ENCODE data around the gene SLC25A17. TPM values are rescaled to one million over a fixed set of nuclear protein-coding genes. Genes with fewer than 3 reads are reported as not detected.
"Not testable (repeated sequence)": the region's sequence is repeated elsewhere in the genome, so short reads cannot be mapped to it uniquely, and the experiment has no call there.

Gene SLC25A17
- total RNA-seq, 2 experiments from 2014 or later, result 17.5 to 17.6 TPM

- Mint-ChIP-seq H3K4me1 (peaks cover 47% of the 10 kb centered on the region), H3K4me3 (no peak overlapping the region), H3K27me3 (no peaks in the 10 kb centered on the region), H3K9me3 (no peaks in the 10 kb centered on the region), H3K27ac (no peak overlapping the region), H3K36me3 (ENCODE audit: low read depth) (peaks cover 8% of the 10 kb centered on the region)
- CTCF ChIA-PET, result interaction anchor here (0.7 to 1.6 kb wide), 2 partner anchors 36 to 171 kb away, joined by 3 to 4 read pairs; no protein-coding TSS in a partner anchor
- POLR2A ChIA-PET, result interaction anchor here (0.7 kb wide), 1 partner anchor 34 kb away, joined by 4 read pairs; the partner anchor contains the start of gene SLC25A17
- no peak for DNase-seq
Observed at GRCh38 chr22:40853333-40853732, 34.2 kb upstream of the SLC25A17 start.

- H3K27ac Mint-ChIP-seq, DNase-seq, H3K4me1 Mint-ChIP-seq, H3K9me3 Mint-ChIP-seq, H3K4me3 Mint-ChIP-seq, POLR2A ChIA-PET, H3K27me3 Mint-ChIP-seq: not testable (repeated sequence)
- H3K36me3 Mint-ChIP-seq (ENCODE audit: low read depth), result peaks cover 39% of the 10 kb centered on the region
- CTCF ChIA-PET, result interaction anchor here (0.8 kb wide), 1 partner anchor 9 kb away, joined by 3 read pairs; no protein-coding TSS in a partner anchor
Observed at GRCh38 chr22:40845816-40846215, 26.7 kb upstream of the SLC25A17 start.

GRCh38 chr22:40844951-40845350 is 25.8 kb upstream of the SLC25A17 start:
- H3K36me3 Mint-ChIP-seq (ENCODE audit: low read depth), result peaks cover 43% of the 10 kb centered on the region
- CTCF ChIA-PET, result interaction anchor here (0.6 kb wide), 1 partner anchor 46 kb away, joined by 3 read pairs; no protein-coding TSS in a partner anchor

GRCh38 chr22:40838486-40838885 is 19.3 kb upstream of the SLC25A17 start:
- CTCF ChIA-PET, result interaction anchor here (0.6 to 0.9 kb wide), 3 partner anchors 19 to 156 kb away, joined by 5 to 6 read pairs (median 5); partner anchors contain the start of gene SLC25A17
- Mint-ChIP-seq H3K9me3 (no peaks in the 10 kb centered on the region), H3K4me1 (peaks cover 15% of the 10 kb centered on the region), H3K27me3 (no peaks in the 10 kb centered on the region), H3K27ac (no peak overlapping the region), H3K36me3 (ENCODE audit: low read depth) (peaks cover 48% of the 10 kb centered on the region), H3K4me3 (no peak overlapping the region)
- no peak for DNase-seq
- POLR2A ChIA-PET, result no interaction called here

More at GRCh38 chr22:40844951-40845350, 25.8 kb upstream of the SLC25A17 start:
- Mint-ChIP-seq H3K9me3 (no peaks in the 10 kb centered on the region), H3K27ac (no peak overlapping the region), H3K4me1 (peaks cover 4% of the 10 kb centered on the region), H3K27me3 (no peaks in the 10 kb centered on the region), H3K4me3 (no peak overlapping the region)
- POLR2A ChIA-PET, result no interaction called here
- DNase-seq, result no peak

GRCh38 chr22:40834619-40835018 is 15.5 kb upstream of the SLC25A17 start:
- POLR2A ChIA-PET, result no interaction called here
- no peaks in the 10 kb centered on the region for H3K9me3 Mint-ChIP-seq
- DNase-seq, result no peak
- CTCF ChIA-PET, result interaction anchor here (0.5 to 2.0 kb wide), 5 partner anchors 16 to 428 kb away, joined by 3 to 6 read pairs (median 4); no protein-coding TSS in a partner anchor
- peaks cover 42% of the 10 kb centered on the region for H3K36me3 Mint-ChIP-seq (ENCODE audit: low read depth)
- H3K4me3 Mint-ChIP-seq, result no peak overlapping the region
- H3K27me3 Mint-ChIP-seq, result no peaks in the 10 kb centered on the region
- H3K4me1 Mint-ChIP-seq, result peaks cover 13% of the 10 kb centered on the region
- no peak overlapping the region for H3K27ac Mint-ChIP-seq

- Mint-ChIP-seq H3K27ac (no peak overlapping the region), H3K27me3 (no peaks in the 10 kb centered on the region), H3K4me1 (no peaks in the 10 kb centered on the region), H3K4me3 (no peak overlapping the region), H3K9me3 (no peaks in the 10 kb centered on the region), H3K36me3 (ENCODE audit: low read depth) (peaks cover 31% of the 10 kb centered on the region)
- CTCF ChIA-PET, result interaction anchor here (1.4 kb wide), 1 partner anchor 12 kb away, joined by 3 read pairs; no protein-coding TSS in a partner anchor
- POLR2A ChIA-PET, result interaction anchor here (0.5 kb wide), 1 partner anchor 118 kb away, joined by 5 read pairs; no protein-coding TSS in a partner anchor
- no peak for DNase-seq
Observed at GRCh38 chr22:40829131-40829530, 10.0 kb upstream of the SLC25A17 start.

- Mint-ChIP-seq H3K27me3 (no peaks in the 10 kb centered on the region), H3K27ac (no peak overlapping the region), H3K36me3 (ENCODE audit: low read depth) (peaks cover 26% of the 10 kb centered on the region), H3K4me3 (no peak overlapping the region), H3K9me3 (no peaks in the 10 kb centered on the region), H3K4me1 (no peaks in the 10 kb centered on the region)
- no peak for DNase-seq
- ChIA-PET CTCF (no interaction called here), POLR2A (no interaction called here)
Observed at GRCh38 chr22:40826984-40827741, 8.0 kb upstream of the SLC25A17 start.

- H3K4me1 Mint-ChIP-seq, H3K27me3 Mint-ChIP-seq, CTCF ChIA-PET, DNase-seq, H3K4me3 Mint-ChIP-seq, POLR2A ChIA-PET, H3K27ac Mint-ChIP-seq, H3K9me3 Mint-ChIP-seq: not testable (repeated sequence)
- H3K36me3 Mint-ChIP-seq (ENCODE audit: low read depth), result peaks cover 25% of the 10 kb centered on the region
Observed at GRCh38 chr22:40826292-40826691, 7.1 kb upstream of the SLC25A17 start.

GRCh38 chr22:40823426-40823825 is 4.3 kb upstream of the SLC25A17 start:
- no peak overlapping the region for H3K4me3 Mint-ChIP-seq
- no peak for DNase-seq
- POLR2A ChIA-PET, result no interaction called here
- no peaks in the 10 kb centered on the region for H3K9me3 Mint-ChIP-seq
- peaks cover 13% of the 10 kb centered on the region for H3K4me1 Mint-ChIP-seq
- H3K27ac Mint-ChIP-seq, result no peak overlapping the region
- no peaks in the 10 kb centered on the region for H3K27me3 Mint-ChIP-seq
- peaks cover 13% of the 10 kb centered on the region for H3K36me3 Mint-ChIP-seq (ENCODE audit: low read depth)
- CTCF ChIA-PET, result interaction anchor here (1.3 to 1.5 kb wide), 2 partner anchors 13 to 140 kb away, joined by 4 to 6 read pairs; no protein-coding TSS in a partner anchor

GRCh38 chr22:40819599-40820140 is 524 bp upstream of the SLC25A17 start:
- peaks cover 34% of the 10 kb centered on the region for H3K4me1 Mint-ChIP-seq
- ChIA-PET CTCF (interaction anchor here (0.5 to 1.2 kb wide), 7 partner anchors 11 to 91 kb away, joined by 3 to 5 read pairs (median 3); partner anchors contain the start of genes ST13 and XPNPEP3), POLR2A (interaction anchor here (0.6 kb wide), 2 partner anchors 34 to 97 kb away, joined by 4 to 6 read pairs; no protein-coding TSS in a partner anchor)
- no peaks in the 10 kb centered on the region for H3K9me3 Mint-ChIP-seq
- H3K27ac Mint-ChIP-seq, result peak overlapping the region; percentile 93
- DNase-seq, result no peak
- no peaks in the 10 kb centered on the region for H3K27me3 Mint-ChIP-seq
- peak overlapping the region; percentile 95 for H3K4me3 Mint-ChIP-seq
- H3K36me3 Mint-ChIP-seq (ENCODE audit: low read depth), result peaks cover 21% of the 10 kb centered on the region

GRCh38 chr22:40818192-40818746 is 877 bp downstream of the SLC25A17 start:
- Mint-ChIP-seq H3K9me3 (no peaks in the 10 kb centered on the region), H3K27ac (peak overlapping the region; percentile 93), H3K4me1 (peaks cover 37% of the 10 kb centered on the region), H3K36me3 (ENCODE audit: low read depth) (peaks cover 17% of the 10 kb centered on the region), H3K4me3 (peak overlapping the region; percentile 95), H3K27me3 (no peaks in the 10 kb centered on the region)
- ChIA-PET CTCF (interaction anchor here (0.7 to 1.2 kb wide), 4 partner anchors 15 to 135 kb away, joined by 3 to 7 read pairs (median 4); no protein-coding TSS in a partner anchor), POLR2A (interaction anchor here (0.6 kb wide), 1 partner anchor 90 kb away, joined by 3 read pairs; no protein-coding TSS in a partner anchor)
- DNase-seq, result no peak

GRCh38 chr22:40817737-40818136 is 1.4 kb downstream of the SLC25A17 start:
- H3K9me3 Mint-ChIP-seq, result no peaks in the 10 kb centered on the region
- H3K4me1 Mint-ChIP-seq, result peaks cover 37% of the 10 kb centered on the region
- POLR2A ChIA-PET, result interaction anchor here (0.6 kb wide), 1 partner anchor 90 kb away, joined by 3 read pairs; no protein-coding TSS in a partner anchor
- DNase-seq, result no peak
- CTCF ChIA-PET, result interaction anchor here (0.7 to 1.1 kb wide), 2 partner anchors 17 to 135 kb away, joined by 5 to 7 read pairs; no protein-coding TSS in a partner anchor
- peak overlapping the region; percentile 95 for H3K4me3 Mint-ChIP-seq
- no peaks in the 10 kb centered on the region for H3K27me3 Mint-ChIP-seq
- peak overlapping the region; percentile 93 for H3K27ac Mint-ChIP-seq
- peaks cover 17% of the 10 kb centered on the region for H3K36me3 Mint-ChIP-seq (ENCODE audit: low read depth)
